Left colon (tissue), 2 donors: ENCODE data around the gene NMU. TPM values are rescaled to one million over a fixed set of nuclear protein-coding genes. Genes with fewer than 3 reads are reported as not detected.
A peak's percentile ranks its signal among the peaks of the same experiment; 100 is the strongest.
"Not testable (repeated sequence)": the region's sequence is repeated elsewhere in the genome, so short reads cannot be mapped to it uniquely, and the experiment has no call there.

Experiments used
- ATAC-seq: fragments of 200-7000 bp; cut with Tn5 transposase; one replicate; pipeline ENCODE4 v1.9.1; 2020; ENCODE audit warnings: mild to moderate bottlenecking, moderate library complexity
- DNase-seq, 2 donors: peaks; one replicate each; pipeline ENCODE4 v3.0.0-alpha.2; 2020
- intact Hi-C, 2 donors: fragments of 100-400 bp; cut with DNase I in 1 of 2; cut with micrococcal nuclease in 1 of 2; formaldehyde crosslinking; loops; one replicate each; pipeline versions ENCODE4 v1.11.2 to v1.14.0; 2022; cut with DNase I, micrococcal nuclease
- total RNA-seq, 2 donors: library from RNA; stranded (reverse); fragmentation: NEBNext Ultra II Directional; extraction: Animal tissue kit (Norgen Biotek cat#: 25700); gene quantifications; one replicate each; pipeline ENCODE4 v1.2.1, GENCODE V29; 2021
- donor health status: DM: no; HTN: no; CAD: no.
- donor health status: DM: yes; HTN: yes; CAD: no.

NMU gene
- total RNA-seq, 2 donors from 2014 or later, result 0.42 to 0.67 TPM

GRCh38 chr4:55578341-55579010 is 57.6 kb downstream of the NMU start:
- intact Hi-C loops, result no loop called here
- no peak for DNase-seq
- no peak for ATAC-seq

GRCh38 chr4:55575513-55575912 is 60.6 kb downstream of the NMU start:
- intact Hi-C loops, result no loop called here
- no peak for DNase-seq
- no peak for ATAC-seq

- intact Hi-C loops, result no loop called here
- ATAC-seq, result no peak
- DNase-seq, result no peak
Measured at GRCh38 chr4:55574252-55574651, 61.8 kb downstream of the NMU start.

- DNase-seq (no peak), ATAC-seq (no peak)
- intact Hi-C loops, result no loop called here
Measured at GRCh38 chr4:55571806-55572205, 64.3 kb downstream of the NMU start.

GRCh38 chr4:55568905-55569504 is 67.1 kb downstream of the NMU start:
- intact Hi-C loops, result no loop called here
- ATAC-seq (no peak), DNase-seq (no peak)

GRCh38 chr4:55561889-55562288 is 74.2 kb downstream of the NMU start:
- ATAC-seq (no peak), DNase-seq (no peak)
- intact Hi-C loops, result no loop called here

GRCh38 chr4:55560096-55560495 is 76.0 kb downstream of the NMU start:
- intact Hi-C loops, result no loop called here
- ATAC-seq (no peak), DNase-seq (no peak)

GRCh38 chr4:55554453-55555030 is 81.6 kb downstream of the NMU start:
- DNase-seq (no peak), ATAC-seq (no peak)
- intact Hi-C loops, result loop anchor here in 1 of 2 donors (5.0 to 10.0 kb wide), 2 partner anchors 152 to 310 kb away; no protein-coding TSS in a partner anchor

- intact Hi-C loops, result loop anchor here in 1 of 2 donors (5.0 to 10.0 kb wide), 2 partner anchors 151 to 311 kb away; no protein-coding TSS in a partner anchor
- ATAC-seq, result peak; percentile 28
- DNase-seq, result peak; percentile 16 to 30
Measured at GRCh38 chr4:55553441-55554201, 82.5 kb downstream of the NMU start.

GRCh38 chr4:55551964-55552363 is 84.1 kb downstream of the NMU start:
- intact Hi-C loops, result loop anchor here in 1 of 2 donors (5.0 to 10.0 kb wide), 2 partner anchors 150 to 313 kb away; no protein-coding TSS in a partner anchor
- not testable (repeated sequence) for DNase-seq, ATAC-seq

GRCh38 chr4:55549888-55550287 is 86.2 kb downstream of the NMU start:
- DNase-seq, result no peak
- intact Hi-C loops, result loop anchor here in 1 of 2 donors (5.0 to 10.0 kb wide), 3 partner anchors 148 to 315 kb away; partner anchors contain the start of gene SRD5A3
- ATAC-seq, result no peak

GRCh38 chr4:55547918-55548317 is 88.2 kb downstream of the NMU start:
- ATAC-seq (no peak), DNase-seq (no peak)
- intact Hi-C loops, result loop anchor here in 1 of 2 donors (5.0 kb wide), 1 partner anchor 201 kb away; the partner anchor contains the start of gene SRD5A3

- ATAC-seq (no peak), DNase-seq (no peak)
- intact Hi-C loops, result loop anchor here in 1 of 2 donors (5.0 kb wide), 1 partner anchor 200 kb away; the partner anchor contains the start of gene SRD5A3
Measured at GRCh38 chr4:55547466-55547770, 88.7 kb downstream of the NMU start.

- peak; percentile 74 for ATAC-seq
- DNase-seq, result peak; percentile 84 to 89
- intact Hi-C loops, result loop anchor here in 1 of 2 donors (5.0 kb wide), 1 partner anchor 200 kb away; the partner anchor contains the start of gene SRD5A3
Measured at GRCh38 chr4:55546756-55547465, 89.2 kb downstream of the NMU start, which contains the start of gene CLOCK. CLOCK (minus strand) TSS chr4:55546909; CDS start chr4:55482785, 64,124 bp downstream.

GRCh38 chr4:55546506-55546755 is 89.7 kb downstream of the NMU start:
- intact Hi-C loops, result loop anchor here in 1 of 2 donors (5.0 kb wide), 1 partner anchor 199 kb away; the partner anchor contains the start of gene SRD5A3
- no peak for DNase-seq
- ATAC-seq, result peak; percentile 80

- intact Hi-C loops, result loop anchor here in 1 of 2 donors (5.0 kb wide), 1 partner anchor 199 kb away; the partner anchor contains the start of gene SRD5A3
- DNase-seq (peak; percentile 71 to 84), ATAC-seq (peak; percentile 71)
Measured at GRCh38 chr4:55545641-55546505, 90.2 kb downstream of the NMU start.
